GM18498 (cell line): ENCODE measurements around the gene PSPC1.
A peak's percentile ranks its signal among the peaks of the same experiment; 100 is the strongest.
"Not testable (repeated sequence)": the region's sequence is repeated elsewhere in the genome, so short reads cannot be mapped to it uniquely, and the experiment has no call there.

Source experiments
- ATAC-seq: cut with Tn5 transposase; IDR thresholded peaks from one replicate; pipeline ENCODE4 v1.9.1; 2021; ENCODE audit warnings: mild to moderate bottlenecking, moderate library complexity; ENCODE audit not compliant: unreplicated experiment

The PSPC1 gene

GRCh38 chr13:19782727-19783682 lies at the start of gene PSPC1:
Gene PSPC1, minus strand, starts transcription at chr13:19782945. Its CDS starts 188 bp downstream, at chr13:19782757.
- ATAC-seq = peak; percentile 91

- ATAC-seq = no peak
These were observed 39.9 kb upstream of the PSPC1 start for GRCh38 chr13:19822673-19823072.

- ATAC-seq = no peak
These were observed 35.6 kb upstream of the PSPC1 start for GRCh38 chr13:19818223-19818842.

GRCh38 chr13:19817510-19818158 lies 34.9 kb upstream of the PSPC1 start:
- ATAC-seq = no peak

- no peak for ATAC-seq
These were observed 34.4 kb upstream of the PSPC1 start for GRCh38 chr13:19817106-19817505.

- ATAC-seq = not testable (repeated sequence)
These were observed 33.1 kb upstream of the PSPC1 start for GRCh38 chr13:19815842-19816241.

GRCh38 chr13:19810996-19811881 lies 28.5 kb upstream of the PSPC1 start:
- ATAC-seq = no peak

GRCh38 chr13:19810151-19810550 lies 27.4 kb upstream of the PSPC1 start:
- no peak for ATAC-seq

- ATAC-seq = no peak
These were observed 23.0 kb upstream of the PSPC1 start for GRCh38 chr13:19805765-19806164.

- ATAC-seq = no peak
These were observed 13.2 kb upstream of the PSPC1 start for GRCh38 chr13:19795956-19796355.

GRCh38 chr13:19794631-19795030 lies 11.9 kb upstream of the PSPC1 start:
- ATAC-seq = no peak

- no peak for ATAC-seq
These were observed 9.3 kb upstream of the PSPC1 start for GRCh38 chr13:19791953-19792537.

- peak; percentile 47 for ATAC-seq
These were observed 557 bp downstream of the PSPC1 start for GRCh38 chr13:19782049-19782726.

GRCh38 chr13:19781526-19781925 lies 1.2 kb downstream of the PSPC1 start:
- ATAC-seq = no peak

GRCh38 chr13:19780753-19781418 lies 1.9 kb downstream of the PSPC1 start:
- ATAC-seq = not testable (repeated sequence)

GRCh38 chr13:19772306-19772705 lies 10.4 kb downstream of the PSPC1 start:
- ATAC-seq = no peak

GRCh38 chr13:19769854-19770253 lies 12.9 kb downstream of the PSPC1 start:
- no peak for ATAC-seq

- ATAC-seq = no peak
These were observed 14.8 kb downstream of the PSPC1 start for GRCh38 chr13:19767966-19768365.

GRCh38 chr13:19766591-19766990 lies 16.2 kb downstream of the PSPC1 start:
- ATAC-seq = no peak
